Suprapubic skin (tissue), 4 donors: ENCODE data around the gene COX4I1.

Experiments
- EP300 ChIP-seq: sonication (generic); formaldehyde crosslinking; IDR thresholded peaks from one replicate; pipeline ENCODE4 v1.6.1; 2017; ENCODE audit warnings: antibody characterized with exemption
- POLR2A ChIP-seq, 2 donors: fragments of 450-650 bp; IDR thresholded peaks; one replicate each; pipeline ENCODE4 v1.6.1; 2017; ENCODE audit warnings: antibody characterized with exemption in 2 of 2, mild to moderate bottlenecking in 2 of 2, moderate library complexity in 2 of 2
- POLR2AphosphoS5 ChIP-seq, 3 donors: sonication (generic); formaldehyde crosslinking; IDR thresholded peaks; one replicate each; pipeline ENCODE4 v1.6.1; 2017; ENCODE audit warnings: antibody characterized with exemption in 3 of 3
- TF ChIP-seq, protein P1 (sequence below), 2 donors: fragments of 200-600 bp in 1 of 2; fragments of 450-650 bp in 1 of 2; sonication (generic) in 1 of 2; IDR thresholded peaks; one replicate each; pipeline ENCODE4 v1.5.1; 2016 to 2019; ENCODE audit warnings: antibody characterized with exemption in 2 of 2, mild to moderate bottlenecking in 1 of 2, moderate library complexity in 1 of 2

GRCh38 chr16:85788819-85789218, 10.7 kb upstream of the COX4I1 start:
- TF ChIP-seq, protein P1, sequence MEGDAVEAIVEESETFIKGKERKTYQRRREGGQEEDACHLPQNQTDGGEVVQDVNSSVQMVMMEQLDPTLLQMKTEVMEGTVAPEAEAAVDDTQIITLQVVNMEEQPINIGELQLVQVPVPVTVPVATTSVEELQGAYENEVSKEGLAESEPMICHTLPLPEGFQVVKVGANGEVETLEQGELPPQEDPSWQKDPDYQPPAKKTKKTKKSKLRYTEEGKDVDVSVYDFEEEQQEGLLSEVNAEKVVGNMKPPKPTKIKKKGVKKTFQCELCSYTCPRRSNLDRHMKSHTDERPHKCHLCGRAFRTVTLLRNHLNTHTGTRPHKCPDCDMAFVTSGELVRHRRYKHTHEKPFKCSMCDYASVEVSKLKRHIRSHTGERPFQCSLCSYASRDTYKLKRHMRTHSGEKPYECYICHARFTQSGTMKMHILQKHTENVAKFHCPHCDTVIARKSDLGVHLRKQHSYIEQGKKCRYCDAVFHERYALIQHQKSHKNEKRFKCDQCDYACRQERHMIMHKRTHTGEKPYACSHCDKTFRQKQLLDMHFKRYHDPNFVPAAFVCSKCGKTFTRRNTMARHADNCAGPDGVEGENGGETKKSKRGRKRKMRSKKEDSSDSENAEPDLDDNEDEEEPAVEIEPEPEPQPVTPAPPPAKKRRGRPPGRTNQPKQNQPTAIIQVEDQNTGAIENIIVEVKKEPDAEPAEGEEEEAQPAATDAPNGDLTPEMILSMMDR (IDR thresholded peaks at IDR 0.05) = no peak
- TF ChIP-seq POLR2A (IDR thresholded peaks at IDR 0.05) = no peak
- no peak for TF ChIP-seq POLR2AphosphoS5 (IDR thresholded peaks at IDR 0.05)
- no peak for TF ChIP-seq EP300
